ENCODE measurements around the gene LDB3.

DNA sequence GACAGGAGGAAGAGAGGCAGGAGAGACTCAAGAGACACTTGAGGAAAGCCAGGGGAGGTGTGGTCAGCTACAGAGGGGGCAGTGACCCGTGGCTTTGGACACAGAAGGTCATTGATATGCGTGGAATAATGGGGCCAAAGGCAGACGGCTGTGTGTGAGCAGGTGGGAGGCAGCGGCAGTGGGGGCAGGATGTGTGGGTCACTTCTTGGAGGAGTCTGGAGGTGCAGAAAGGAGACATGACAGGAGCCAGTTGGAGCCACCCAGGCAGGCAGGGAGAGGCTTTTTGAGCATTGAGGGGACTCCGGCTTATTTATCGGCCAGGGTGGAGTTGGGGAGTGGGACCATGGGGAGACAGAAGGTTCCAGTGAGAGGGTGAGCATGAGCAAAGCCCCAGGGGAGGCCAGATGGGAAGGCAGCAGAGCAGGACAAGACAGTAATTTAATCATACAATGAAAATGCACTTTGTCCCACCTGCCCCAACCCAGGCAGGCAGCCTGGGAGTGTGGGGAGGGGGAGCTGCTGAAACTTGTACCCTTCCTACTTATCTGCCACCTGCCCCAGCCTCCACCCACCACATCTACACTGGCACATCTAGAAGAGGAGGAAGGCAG, 5.0 kb downstream of the LDB3 start:
- TF ChIP-seq, protein P1, sequence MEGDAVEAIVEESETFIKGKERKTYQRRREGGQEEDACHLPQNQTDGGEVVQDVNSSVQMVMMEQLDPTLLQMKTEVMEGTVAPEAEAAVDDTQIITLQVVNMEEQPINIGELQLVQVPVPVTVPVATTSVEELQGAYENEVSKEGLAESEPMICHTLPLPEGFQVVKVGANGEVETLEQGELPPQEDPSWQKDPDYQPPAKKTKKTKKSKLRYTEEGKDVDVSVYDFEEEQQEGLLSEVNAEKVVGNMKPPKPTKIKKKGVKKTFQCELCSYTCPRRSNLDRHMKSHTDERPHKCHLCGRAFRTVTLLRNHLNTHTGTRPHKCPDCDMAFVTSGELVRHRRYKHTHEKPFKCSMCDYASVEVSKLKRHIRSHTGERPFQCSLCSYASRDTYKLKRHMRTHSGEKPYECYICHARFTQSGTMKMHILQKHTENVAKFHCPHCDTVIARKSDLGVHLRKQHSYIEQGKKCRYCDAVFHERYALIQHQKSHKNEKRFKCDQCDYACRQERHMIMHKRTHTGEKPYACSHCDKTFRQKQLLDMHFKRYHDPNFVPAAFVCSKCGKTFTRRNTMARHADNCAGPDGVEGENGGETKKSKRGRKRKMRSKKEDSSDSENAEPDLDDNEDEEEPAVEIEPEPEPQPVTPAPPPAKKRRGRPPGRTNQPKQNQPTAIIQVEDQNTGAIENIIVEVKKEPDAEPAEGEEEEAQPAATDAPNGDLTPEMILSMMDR (IDR thresholded peaks at IDR 0.05 in 2 of 3, conservative IDR thresholded peaks at IDR 0.05 in 1 of 3; ENCODE audit: borderline replicate concordance in 1 of 3, insufficient read depth in 1 of 3, low read depth in 2 of 3, low read length in 2 of 3), result no peak
- TF ChIP-seq POLR2AphosphoS5 (IDR thresholded peaks at IDR 0.05; ENCODE audit: low read depth, low read length) (no peak), POLR2A (IDR thresholded peaks at IDR 0.05; ENCODE audit: borderline replicate concordance, extremely low read depth, insufficient read depth, insufficient read length) (no peak), SIN3A (IDR thresholded peaks at IDR 0.05; ENCODE audit: low read depth) (no peak), CEBPB (IDR thresholded peaks at IDR 0.05; ENCODE audit: low read depth) (no peak), SRF (IDR thresholded peaks at IDR 0.05; ENCODE audit: low read depth) (no peak), TCF7L2 (IDR thresholded peaks at IDR 0.05; ENCODE audit: borderline replicate concordance, extremely low read depth, insufficient read depth, insufficient read length) (no peak), EZH2 (IDR thresholded peaks at IDR 0.05) (no peak), ZFX (IDR thresholded peaks at IDR 0.05) (no peak), SP1 (IDR thresholded peaks at IDR 0.05; ENCODE audit: low read depth) (no peak)
- TF ChIP-seq, protein P2, sequence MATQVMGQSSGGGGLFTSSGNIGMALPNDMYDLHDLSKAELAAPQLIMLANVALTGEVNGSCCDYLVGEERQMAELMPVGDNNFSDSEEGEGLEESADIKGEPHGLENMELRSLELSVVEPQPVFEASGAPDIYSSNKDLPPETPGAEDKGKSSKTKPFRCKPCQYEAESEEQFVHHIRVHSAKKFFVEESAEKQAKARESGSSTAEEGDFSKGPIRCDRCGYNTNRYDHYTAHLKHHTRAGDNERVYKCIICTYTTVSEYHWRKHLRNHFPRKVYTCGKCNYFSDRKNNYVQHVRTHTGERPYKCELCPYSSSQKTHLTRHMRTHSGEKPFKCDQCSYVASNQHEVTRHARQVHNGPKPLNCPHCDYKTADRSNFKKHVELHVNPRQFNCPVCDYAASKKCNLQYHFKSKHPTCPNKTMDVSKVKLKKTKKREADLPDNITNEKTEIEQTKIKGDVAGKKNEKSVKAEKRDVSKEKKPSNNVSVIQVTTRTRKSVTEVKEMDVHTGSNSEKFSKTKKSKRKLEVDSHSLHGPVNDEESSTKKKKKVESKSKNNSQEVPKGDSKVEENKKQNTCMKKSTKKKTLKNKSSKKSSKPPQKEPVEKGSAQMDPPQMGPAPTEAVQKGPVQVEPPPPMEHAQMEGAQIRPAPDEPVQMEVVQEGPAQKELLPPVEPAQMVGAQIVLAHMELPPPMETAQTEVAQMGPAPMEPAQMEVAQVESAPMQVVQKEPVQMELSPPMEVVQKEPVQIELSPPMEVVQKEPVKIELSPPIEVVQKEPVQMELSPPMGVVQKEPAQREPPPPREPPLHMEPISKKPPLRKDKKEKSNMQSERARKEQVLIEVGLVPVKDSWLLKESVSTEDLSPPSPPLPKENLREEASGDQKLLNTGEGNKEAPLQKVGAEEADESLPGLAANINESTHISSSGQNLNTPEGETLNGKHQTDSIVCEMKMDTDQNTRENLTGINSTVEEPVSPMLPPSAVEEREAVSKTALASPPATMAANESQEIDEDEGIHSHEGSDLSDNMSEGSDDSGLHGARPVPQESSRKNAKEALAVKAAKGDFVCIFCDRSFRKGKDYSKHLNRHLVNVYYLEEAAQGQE (IDR thresholded peaks at IDR 0.05; ENCODE audit: low read depth), result no peak

Data from HCT116 (cell line).